Erythroblast (primary cell): ENCODE results near the gene HK3.
A peak's percentile ranks its signal among the peaks of the same experiment; 100 is the strongest.

Experiments used
- DNase-seq, 2 experiments: peaks; one replicate each; lab custom pipeline; 2025; lab: John Stamatoyannopoulos, UW
- GATA1 ChIP-seq: IDR thresholded peaks from 2 replicates; pipeline ENCODE4 v1.6.1; 2011; ENCODE audit warnings: low read depth, mild to moderate bottlenecking, control low read depth, low read length, moderate library complexity
- POLR2A ChIP-seq: IDR thresholded peaks from 2 replicates; pipeline ENCODE4 v1.6.1; 2011; ENCODE audit warnings: mild to moderate bottlenecking, low read length

Gene HK3

GRCh38 chr5:176916337-176916736, 17.2 kb upstream of the HK3 start:
- DNase-seq: no peak
- TF ChIP-seq POLR2A: no peak
- TF ChIP-seq GATA1: no peak

GRCh38 chr5:176915906-176916305, 16.8 kb upstream of the HK3 start:
- no peak for TF ChIP-seq GATA1
- TF ChIP-seq POLR2A: no peak
- DNase-seq: no peak

GRCh38 chr5:176912115-176912514, 13.0 kb upstream of the HK3 start:
- no peak for DNase-seq
- TF ChIP-seq POLR2A (no peak), GATA1 (no peak)

GRCh38 chr5:176908675-176909368, 9.7 kb upstream of the HK3 start:
- DNase-seq: no peak
- no peak for TF ChIP-seq GATA1
- no peak for TF ChIP-seq POLR2A

- no peak for DNase-seq
- TF ChIP-seq GATA1 (no peak), POLR2A (no peak)
These were observed 7.7 kb upstream of the HK3 start for GRCh38 chr5:176906796-176907195.

GRCh38 chr5:176906126-176906525, 7.0 kb upstream of the HK3 start:
- TF ChIP-seq GATA1 (no peak), POLR2A (no peak)
- DNase-seq: no peak

- no peak for DNase-seq
- TF ChIP-seq GATA1 (no peak), POLR2A (no peak)
These were observed 5.1 kb upstream of the HK3 start for GRCh38 chr5:176904276-176904675.

- no peak for TF ChIP-seq GATA1
- TF ChIP-seq POLR2A: no peak
- DNase-seq: no peak
These were observed 3.9 kb upstream of the HK3 start for GRCh38 chr5:176902911-176903664.

- no peak for DNase-seq
These were observed 3.1 kb upstream of the HK3 start for GRCh38 chr5:176902102-176902814.

GRCh38 chr5:176901260-176902101, 2.3 kb upstream of the HK3 start:
- no peak for TF ChIP-seq GATA1
- no peak for TF ChIP-seq POLR2A
- no peak for DNase-seq

More at GRCh38 chr5:176902102-176902814, 3.1 kb upstream of the HK3 start:
- TF ChIP-seq POLR2A: no peak
- TF ChIP-seq GATA1: no peak

- TF ChIP-seq POLR2A (no peak), GATA1 (no peak)
- no peak for DNase-seq
These were observed 1.6 kb upstream of the HK3 start for GRCh38 chr5:176900780-176901204.

- peak; percentile 14 to 35 for DNase-seq
- no peak for TF ChIP-seq GATA1
- no peak for TF ChIP-seq POLR2A
These were observed 1.0 kb upstream of the HK3 start for GRCh38 chr5:176899946-176900779.

- no peak for DNase-seq
- TF ChIP-seq GATA1: no peak
- TF ChIP-seq POLR2A: no peak
These were observed 1.9 kb downstream of the HK3 start for GRCh38 chr5:176897263-176897662.
